Left forelimb (tissue), 1 donor: ENCODE measurements around the gene HYI.
"Not testable (repeated sequence)": the region's sequence is repeated elsewhere in the genome, so short reads cannot be mapped to it uniquely, and the experiment has no call there.

ENCODE experiments used
- DNase-seq: peaks from one replicate; pipeline ENCODE4 v3.0.0-alpha.2; 2018; ENCODE audit warnings: low spot score

HYI gene

GRCh38 chr1:43464681-43465504, 11.2 kb upstream of the HYI start:
- DNase-seq = no peak

GRCh38 chr1:43463479-43463878, 9.7 kb upstream of the HYI start:
- DNase-seq = no peak

- DNase-seq = no peak
Measured at GRCh38 chr1:43460988-43461693, 7.4 kb upstream of the HYI start.

- DNase-seq = not testable (repeated sequence)
Measured at GRCh38 chr1:43458379-43458778, 4.6 kb upstream of the HYI start.

GRCh38 chr1:43455213-43455889, 1.6 kb upstream of the HYI start:
- DNase-seq = no peak

- DNase-seq = no peak
Measured at GRCh38 chr1:43454270-43455011, 710 bp upstream of the HYI start.

- no peak for DNase-seq
Measured at GRCh38 chr1:43452789-43453441, 816 bp downstream of the HYI start.

- DNase-seq = no peak
Measured at GRCh38 chr1:43451701-43452532, 1.8 kb downstream of the HYI start.

- DNase-seq = no peak
Measured at GRCh38 chr1:43451157-43451591, 2.6 kb downstream of the HYI start.

GRCh38 chr1:43450251-43450941, 3.3 kb downstream of the HYI start:
- DNase-seq = peak; percentile 61

GRCh38 chr1:43449708-43450069, 4.0 kb downstream of the HYI start:
- DNase-seq = peak; percentile 48

GRCh38 chr1:43448955-43449707, 4.6 kb downstream of the HYI start:
- peak; percentile 58 for DNase-seq

GRCh38 chr1:43447891-43448708, 5.6 kb downstream of the HYI start:
- DNase-seq = peak; percentile 62

- peak; percentile 57 for DNase-seq
Measured at GRCh38 chr1:43446881-43447835, 6.6 kb downstream of the HYI start.

- no peak for DNase-seq
Measured at GRCh38 chr1:43446388-43446740, 7.4 kb downstream of the HYI start.

- peak; percentile 33 for DNase-seq
Measured at GRCh38 chr1:43445606-43446387, 7.9 kb downstream of the HYI start.

- peak; percentile 40 for DNase-seq
Measured at GRCh38 chr1:43444836-43445235, 8.9 kb downstream of the HYI start.
